Neutrophil (primary cell): Measurements from ENCODE around the gene ZFAND3.

Experiments
- H3K27ac ChIP-seq: fragments of 200-600 bp; sonication (generic); 2 replicates; pipeline ENCODE4 v1.5.1; 2016; ENCODE audit warnings: mild to moderate bottlenecking, moderate library complexity
- H3K27me3 ChIP-seq: fragments of 200-600 bp; sonication (generic); 2 replicates; pipeline ENCODE4 v1.6.0; 2016; ENCODE audit warnings: mild to moderate bottlenecking
- H3K36me3 ChIP-seq: fragments of 200-600 bp; sonication (generic); 2 replicates; pipeline ENCODE4 v1.5.1; 2017
- H3K4me1 ChIP-seq, 2 experiments: fragments of 200-600 bp in 1 of 2; sonication (generic) in 1 of 2; 1 replicate in 1 of 2; 2 replicates in 1 of 2; pipeline versions ENCODE4 v1.5.1 to v1.6.1; 2013 to 2016; ENCODE audit warnings: low read depth in 1 of 2, low read length in 1 of 2, mild to moderate bottlenecking in 1 of 2, moderate library complexity in 1 of 2; ENCODE audit not compliant: control insufficient read depth in 1 of 2, insufficient read depth in 1 of 2
- H3K4me3 ChIP-seq, 2 experiments: fragments of 200-600 bp in 1 of 2; sonication (generic) in 1 of 2; 1 replicate in 1 of 2; 2 replicates in 1 of 2; pipeline ENCODE4 v1.5.1; 2013 to 2016; ENCODE audit warnings: low read depth in 1 of 2, low read length in 1 of 2, mild to moderate bottlenecking in 1 of 2, moderate library complexity in 1 of 2
- H3K9me3 ChIP-seq: fragments of 200-600 bp; sonication (generic); 2 replicates; pipeline ENCODE4 v1.5.1; 2016
- TF ChIP-seq, protein P1 (sequence below): fragments of 200-600 bp; sonication (generic); IDR thresholded peaks from 2 replicates; pipeline ENCODE4 v1.5.1; 2016; ENCODE audit warnings: antibody characterized with exemption

ZFAND3 gene

GRCh38 chr6:37971266-37971665 lies 151.7 kb downstream of the ZFAND3 start:
- TF ChIP-seq, protein P1, sequence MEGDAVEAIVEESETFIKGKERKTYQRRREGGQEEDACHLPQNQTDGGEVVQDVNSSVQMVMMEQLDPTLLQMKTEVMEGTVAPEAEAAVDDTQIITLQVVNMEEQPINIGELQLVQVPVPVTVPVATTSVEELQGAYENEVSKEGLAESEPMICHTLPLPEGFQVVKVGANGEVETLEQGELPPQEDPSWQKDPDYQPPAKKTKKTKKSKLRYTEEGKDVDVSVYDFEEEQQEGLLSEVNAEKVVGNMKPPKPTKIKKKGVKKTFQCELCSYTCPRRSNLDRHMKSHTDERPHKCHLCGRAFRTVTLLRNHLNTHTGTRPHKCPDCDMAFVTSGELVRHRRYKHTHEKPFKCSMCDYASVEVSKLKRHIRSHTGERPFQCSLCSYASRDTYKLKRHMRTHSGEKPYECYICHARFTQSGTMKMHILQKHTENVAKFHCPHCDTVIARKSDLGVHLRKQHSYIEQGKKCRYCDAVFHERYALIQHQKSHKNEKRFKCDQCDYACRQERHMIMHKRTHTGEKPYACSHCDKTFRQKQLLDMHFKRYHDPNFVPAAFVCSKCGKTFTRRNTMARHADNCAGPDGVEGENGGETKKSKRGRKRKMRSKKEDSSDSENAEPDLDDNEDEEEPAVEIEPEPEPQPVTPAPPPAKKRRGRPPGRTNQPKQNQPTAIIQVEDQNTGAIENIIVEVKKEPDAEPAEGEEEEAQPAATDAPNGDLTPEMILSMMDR, result no peak
- Histone ChIP-seq H3K4me1 (peaks cover 0 to 17% of the 10 kb centered on the region in 2 experiments), H3K27ac (no peak overlapping the region), H3K27me3 (no peaks in the 10 kb centered on the region), H3K36me3 (no peaks in the 10 kb centered on the region), H3K4me3 (no peak overlapping the region), H3K9me3 (no peaks in the 10 kb centered on the region)

- Histone ChIP-seq H3K36me3 (no peaks in the 10 kb centered on the region), H3K9me3 (no peaks in the 10 kb centered on the region), H3K27ac (peak overlapping the region; percentile 16), H3K27me3 (no peaks in the 10 kb centered on the region), H3K4me3 (no peak overlapping the region), H3K4me1 (peaks cover 0 to 17% of the 10 kb centered on the region in 2 experiments)
- TF ChIP-seq, protein P1, result no peak
These were observed 152.3 kb downstream of the ZFAND3 start for GRCh38 chr6:37971711-37972390.

DNA sequence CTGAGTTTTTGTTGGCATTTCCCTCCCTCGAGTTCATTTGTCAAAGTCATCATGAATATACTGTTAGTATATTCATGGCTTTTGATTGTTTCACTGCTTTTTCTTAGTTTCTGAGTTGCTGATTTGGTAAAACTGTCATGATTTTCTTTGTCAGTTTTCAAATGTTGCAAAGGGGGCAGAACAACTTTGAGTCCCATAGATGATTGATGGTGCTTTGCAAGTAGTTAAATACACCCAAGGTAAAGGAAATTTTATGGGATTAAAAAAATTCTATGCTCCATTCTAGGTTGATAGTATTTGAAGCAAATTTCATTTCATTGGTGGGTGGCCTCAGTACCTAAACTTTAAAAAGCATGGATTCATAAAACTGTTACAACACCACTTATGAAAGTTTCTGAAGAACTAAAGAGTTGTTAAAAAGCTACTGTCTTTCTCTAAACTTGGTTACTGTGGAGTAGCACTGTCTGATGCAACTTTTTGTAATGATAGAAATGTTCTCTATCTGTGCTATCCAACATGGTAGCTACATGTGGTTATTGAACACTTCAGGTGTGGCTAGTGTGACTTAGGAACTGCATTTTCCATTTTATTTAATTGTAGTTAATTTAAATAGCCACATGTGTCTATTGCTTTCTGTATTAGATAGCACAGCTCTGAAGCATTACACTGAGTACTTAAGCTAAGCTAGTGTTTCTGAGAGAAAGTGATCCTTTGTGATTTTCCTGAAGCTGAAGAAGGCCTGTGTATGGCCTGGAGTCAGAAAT lies 153.6 kb downstream of the ZFAND3 start:
- Histone ChIP-seq H3K4me1 (peaks cover 0 to 17% of the 10 kb centered on the region in 2 experiments), H3K36me3 (no peaks in the 10 kb centered on the region), H3K27ac (peak overlapping the region; percentile 16), H3K9me3 (no peaks in the 10 kb centered on the region), H3K27me3 (no peaks in the 10 kb centered on the region), H3K4me3 (no peak overlapping the region)
- TF ChIP-seq, protein P1, result no peak

DNA sequence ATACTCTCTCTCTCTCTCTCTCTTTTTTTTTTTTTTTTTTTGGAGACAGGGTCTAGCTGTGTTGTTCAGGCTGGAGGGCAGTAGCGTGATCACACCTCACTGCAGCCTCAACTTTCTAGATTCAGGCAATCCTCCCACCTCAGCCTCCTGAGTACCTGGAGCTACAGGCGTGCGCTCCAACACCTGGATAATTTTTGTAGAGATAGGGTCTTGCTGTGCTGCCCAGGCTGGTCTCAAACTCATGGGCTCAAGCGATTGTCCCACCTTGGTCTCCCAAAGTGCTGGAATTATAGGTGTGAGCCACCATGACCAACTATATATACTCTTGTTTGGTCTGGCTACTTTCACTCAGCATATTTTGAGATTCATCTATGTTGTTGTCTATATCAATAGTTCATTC lies 154.9 kb downstream of the ZFAND3 start:
- TF ChIP-seq, protein P1, result no peak
- peaks cover 0 to 17% of the 10 kb centered on the region in 2 experiments for H3K4me1 ChIP-seq

GRCh38 chr6:37974943-37975342 lies 155.4 kb downstream of the ZFAND3 start:
- Histone ChIP-seq H3K27me3 (no peaks in the 10 kb centered on the region), H3K4me3 (no peak overlapping the region), H3K9me3 (no peaks in the 10 kb centered on the region), H3K36me3 (no peaks in the 10 kb centered on the region), H3K4me1 (peaks cover 0 to 17% of the 10 kb centered on the region in 2 experiments), H3K27ac (no peak overlapping the region)
- TF ChIP-seq, protein P1, result no peak

More for the DNA sequence above, 154.9 kb downstream of the ZFAND3 start:
- Histone ChIP-seq H3K4me3 (no peak overlapping the region), H3K27me3 (no peaks in the 10 kb centered on the region), H3K27ac (no peak overlapping the region), H3K9me3 (no peaks in the 10 kb centered on the region), H3K36me3 (no peaks in the 10 kb centered on the region)
